HepG2 (cell line): ENCODE measurements around the gene SLC9A9. TPM values are rescaled to one million over a fixed set of nuclear protein-coding genes. Genes with fewer than 3 reads are reported as not detected.

ENCODE experiments used
- ATAC-seq: fragments of 200-7000 bp; cut with Tn5 transposase; 3 replicates; pipeline ENCODE4 v1.9.1; 2020; ENCODE audit warnings: mild to moderate bottlenecking, moderate library complexity
- BruUV-seq: library from RNA; stranded (reverse); fragments of 400-500 nt; replicated peaks from 2 replicates; lab custom pipeline; 2021; lab: Mats Ljungman, UMichigan
- CTCF ChIA-PET: fragments of 300-600 bp; formaldehyde crosslinking; extraction: SDS; loops from one replicate; lab custom pipeline; 2021; ENCODE audit warnings: low total read pairs, inconsistent platforms, low intra/inter-chr PET ratio; lab: Yijun Ruan, JAX
- POLR2A ChIA-PET: fragments of 350-600 bp; sonication (Branson Sonifier 250); formaldehyde crosslinking; loops from one replicate; lab custom pipeline; 2020; ENCODE audit warnings: antibody characterized with exemption, inconsistent platforms; lab: Yijun Ruan, JAX
- DNase-seq: peaks from one replicate; pipeline ENCODE4 v3.0.0-alpha.2; 2015; ENCODE audit warnings: low spot score
- FAIRE-seq: peaks from 3 replicates; lab custom pipeline; 2011; peaks lifted over from hg19 to GRCh38; lab: Jason Lieb, UNC
- H2AFZ ChIP-seq: one replicate; pipeline ENCODE4 v1.6.1; 2011; ENCODE audit warnings: low read length, inconsistent platforms
- H3K27ac ChIP-seq: fragments of 300-600 bp; 3 replicates; pipeline ENCODE4 v1.8.0; 2011; ENCODE audit warnings: mixed run types, mild to moderate bottlenecking, mixed read lengths, low read length, inconsistent platforms; ENCODE audit not compliant: insufficient read depth; ENCODE audit errors: extremely low read length
- H3K27me3 ChIP-seq, 2 experiments: fragments of 200-600 bp in 1 of 2; 2 replicates in 1 of 2; 3 replicates in 1 of 2; pipeline versions ENCODE4 v1.6.0 to v1.8.0; 2011; ENCODE audit warnings: low read length in 2 of 2, mild to moderate bottlenecking in 2 of 2, moderate library complexity in 2 of 2, inconsistent platforms in 1 of 2; ENCODE audit not compliant: insufficient read depth in 2 of 2, control insufficient read depth in 1 of 2
- H3K36me3 ChIP-seq, 2 experiments: fragments of 200-600 bp in 1 of 2; replicated peaks in 1 of 2; 2 replicates in 1 of 2; 3 replicates in 1 of 2; pipeline versions ENCODE4 v1.5.1 to v1.8.0; 2011; ENCODE audit warnings: low read length in 2 of 2, inconsistent platforms in 1 of 2; ENCODE audit not compliant: insufficient read depth in 2 of 2, control insufficient read depth in 1 of 2
- H3K4me1 ChIP-seq: 2 replicates; pipeline ENCODE4 v1.5.1; 2012; ENCODE audit warnings: low read length, inconsistent platforms; ENCODE audit not compliant: insufficient read depth
- H3K4me2 ChIP-seq: 2 replicates; pipeline ENCODE4 v1.6.0; 2011; ENCODE audit warnings: low read depth, low read length, inconsistent platforms
- H3K4me3 ChIP-seq, 3 experiments: fragments of 200-600 bp in 1 of 3; sonication (generic), shearing (Covaris generic) in 1 of 3; replicated peaks in 1 of 3; 2 replicates each; pipeline ENCODE4 v1.5.1; 2011 to 2016; ENCODE audit warnings: low read length in 3 of 3, inconsistent platforms in 2 of 3, low read depth in 2 of 3, mild to moderate bottlenecking in 2 of 3, control low read depth in 1 of 3, mixed read lengths in 1 of 3; ENCODE audit not compliant: insufficient read depth in 1 of 3
- H3K79me2 ChIP-seq: one replicate; pipeline ENCODE4 v1.6.1; 2011; ENCODE audit warnings: low read length, inconsistent platforms; ENCODE audit not compliant: insufficient read depth
- H3K9ac ChIP-seq: 2 replicates; pipeline ENCODE4 v1.6.0; 2011; ENCODE audit warnings: mild to moderate bottlenecking, low read depth, low read length, inconsistent platforms; ENCODE audit not compliant: insufficient read depth
- H3K9me3 ChIP-seq: 2 replicates; pipeline ENCODE4 v1.5.1; 2012; ENCODE audit warnings: mild to moderate bottlenecking, low read length
- H4K20me1 ChIP-seq: 2 replicates; pipeline ENCODE4 v1.6.0; 2011; ENCODE audit warnings: inconsistent platforms, mild to moderate bottlenecking, low read length, moderate library complexity; ENCODE audit not compliant: insufficient read depth
- ELF1 ChIP-seq: sonication (generic); formaldehyde crosslinking; IDR thresholded peaks from 2 replicates; pipeline ENCODE4 v1.4.0; 2020; ENCODE audit warnings: missing genetic modification reagents
- ETV5 ChIP-seq: IDR thresholded peaks from 2 replicates; pipeline ENCODE4 v1.6.1; 2018; ENCODE audit warnings: missing biosample characterization, missing genetic modification reagents, inconsistent platforms, borderline replicate concordance
- JARID2 ChIP-seq: sonication (generic); formaldehyde crosslinking; IDR thresholded peaks from 2 replicates; pipeline ENCODE4 v1.8.1; 2023; ENCODE audit warnings: missing genetic modification reagents, inconsistent platforms; ENCODE audit not compliant: insufficient replicate concordance
- NFYC ChIP-seq: IDR thresholded peaks from 2 replicates; pipeline ENCODE4 v1.6.1; 2016; ENCODE audit warnings: missing genetic modification reagents, missing compliant biosample characterization
- REPIN1 ChIP-seq: sonication (generic); formaldehyde crosslinking; IDR thresholded peaks from 2 replicates; pipeline ENCODE4 v1.8.0; 2022; ENCODE audit warnings: missing genetic modification reagents, low read depth, mild to moderate bottlenecking, borderline replicate concordance
- SETDB1 ChIP-seq: sonication (generic); formaldehyde crosslinking; IDR thresholded peaks from 2 replicates; pipeline ENCODE4 v1.5.1; 2020; ENCODE audit warnings: missing genetic modification reagents, mild to moderate bottlenecking, borderline replicate concordance
- SIX1 ChIP-seq: sonication (generic); formaldehyde crosslinking; IDR thresholded peaks from 2 replicates; pipeline ENCODE4 v1.4.0; 2020; ENCODE audit warnings: missing genetic modification reagents, borderline replicate concordance
- SPEN ChIP-seq: sonication (generic); formaldehyde crosslinking; IDR thresholded peaks from 2 replicates; pipeline ENCODE4 v1.5.1; 2020; ENCODE audit warnings: low read depth, mild to moderate bottlenecking, missing genetic modification reagents
- TAF15 ChIP-seq: fragments of 200-400 bp; formaldehyde crosslinking; IDR thresholded peaks from one replicate; pipeline ENCODE4 v1.6.1; 2018; ENCODE audit warnings: mild to moderate bottlenecking, low read depth, low read length; ENCODE audit not compliant: poor library complexity, severe bottlenecking
- ZBTB20 ChIP-seq: sonication (generic); formaldehyde crosslinking; IDR thresholded peaks from 2 replicates; pipeline ENCODE4 v1.8.1; 2023; ENCODE audit warnings: missing genetic modification reagents, low read depth, mild to moderate bottlenecking, borderline replicate concordance
- ZBTB21 ChIP-seq: sonication (generic); formaldehyde crosslinking; IDR thresholded peaks from 2 replicates; pipeline ENCODE4 v1.4.0; 2020; ENCODE audit warnings: missing genetic modification reagents
- ZBTB49 ChIP-seq: sonication (generic); formaldehyde crosslinking; IDR thresholded peaks from 2 replicates; pipeline ENCODE4 v1.4.0; 2020; ENCODE audit warnings: missing genetic modification reagents, borderline replicate concordance
- WGBS: methylation state at CpG from one replicate; pipeline ENCODE4 v1.1.6; 2017; ENCODE audit warnings: low lambda C conversion rate; 5-methylcytosine and 5-hydroxymethylcytosine counted together
- in situ Hi-C: cut with HindIII; loops from 2 replicates; pipeline ENCODE4 v1.10.0; 2017; ENCODE audit warnings: low pct_unique_long_range_greater_than_20kb; ENCODE audit not compliant: extremely low pct_ligation_motif_present
- intact Hi-C: fragments of 100-400 bp; cut with micrococcal nuclease; formaldehyde crosslinking; loops from one replicate; pipeline ENCODE4 v1.10.0; 2022; ENCODE audit not compliant: unreplicated experiment
- polyA plus RNA-seq, 8 experiments: library from polyadenylated mRNA; depleted of rRNA in 3 of 8; stranded (reverse) in 7 of 8; unstranded in 1 of 8; fragments of >200 nt; fragmentation: Illumina TruSeq in 4 of 8; extraction: Trizol in 4 of 8; gene quantifications; 2 replicates each; pipeline versions ENCODE4 v1.2.1 to v1.2.3, GENCODE V29; 2011 to 2016; ENCODE audit warnings: low read depth in 4 of 8, missing spikeins in 1 of 8, mixed read lengths in 1 of 8; ENCODE audit not compliant: insufficient read depth in 1 of 8
- total RNA-seq, 5 experiments: library from RNA; depleted of rRNA; stranded (reverse); fragments of >200 nt; fragmentation: Illumina TruSeq; extraction: Trizol; gene quantifications; 2 replicates each; pipeline ENCODE4 v1.2.3, GENCODE V29; 2016; ENCODE audit warnings: low read depth in 1 of 5
- TF ChIP-seq, protein P1 (sequence below): sonication (generic); formaldehyde crosslinking; IDR thresholded peaks from 2 replicates; pipeline ENCODE4 v1.9.0; 2021; ENCODE audit warnings: missing genetic modification reagents, borderline replicate concordance
- TF ChIP-seq, protein P2 (sequence below): sonication (generic); formaldehyde crosslinking; IDR thresholded peaks from 2 replicates; pipeline ENCODE4 v1.4.0; 2020; ENCODE audit warnings: mild to moderate bottlenecking, missing genetic modification reagents, borderline replicate concordance

The SLC9A9 gene
- total and polyA plus RNA-seq, 2 of the 13 experiments (the other 11 are each of a cell fraction or from before 2014, with no cell fraction given), result not detected

GRCh38 chr3:143600756-143601718, 247.2 kb downstream of the SLC9A9 start:
- Histone ChIP-seq H3K36me3 (no peaks in the 10 kb centered on the region), H3K9ac (no peak overlapping the region), H3K27ac (no peak overlapping the region), H3K9me3 (no peaks in the 10 kb centered on the region), H2AFZ (no peak overlapping the region), H3K4me3 (no peak overlapping the region)
- CTCF ChIA-PET, result no interaction called here
- DNase-seq, result no peak
- WGBS, result 17% methylated on average over 4 of the region's 4 CpGs
- no TSS peak for BruUV-seq
- TF ChIP-seq ETV5 (CRISPR knock-in tag) (no peak), JARID2 (no peak), TAF15 (no peak), ZBTB49 (CRISPR knock-in tag) (no peak), REPIN1 (no peak), ZBTB21 (CRISPR knock-in tag) (no peak), SPEN (no peak), NFYC (CRISPR knock-in tag) (no peak), SETDB1 (CRISPR knock-in tag) (no peak), SIX1 (CRISPR knock-in tag) (no peak), ELF1 (CRISPR knock-in tag) (no peak), ZBTB20 (CRISPR knock-in tag) (no peak)
- TF ChIP-seq, protein P1, sequence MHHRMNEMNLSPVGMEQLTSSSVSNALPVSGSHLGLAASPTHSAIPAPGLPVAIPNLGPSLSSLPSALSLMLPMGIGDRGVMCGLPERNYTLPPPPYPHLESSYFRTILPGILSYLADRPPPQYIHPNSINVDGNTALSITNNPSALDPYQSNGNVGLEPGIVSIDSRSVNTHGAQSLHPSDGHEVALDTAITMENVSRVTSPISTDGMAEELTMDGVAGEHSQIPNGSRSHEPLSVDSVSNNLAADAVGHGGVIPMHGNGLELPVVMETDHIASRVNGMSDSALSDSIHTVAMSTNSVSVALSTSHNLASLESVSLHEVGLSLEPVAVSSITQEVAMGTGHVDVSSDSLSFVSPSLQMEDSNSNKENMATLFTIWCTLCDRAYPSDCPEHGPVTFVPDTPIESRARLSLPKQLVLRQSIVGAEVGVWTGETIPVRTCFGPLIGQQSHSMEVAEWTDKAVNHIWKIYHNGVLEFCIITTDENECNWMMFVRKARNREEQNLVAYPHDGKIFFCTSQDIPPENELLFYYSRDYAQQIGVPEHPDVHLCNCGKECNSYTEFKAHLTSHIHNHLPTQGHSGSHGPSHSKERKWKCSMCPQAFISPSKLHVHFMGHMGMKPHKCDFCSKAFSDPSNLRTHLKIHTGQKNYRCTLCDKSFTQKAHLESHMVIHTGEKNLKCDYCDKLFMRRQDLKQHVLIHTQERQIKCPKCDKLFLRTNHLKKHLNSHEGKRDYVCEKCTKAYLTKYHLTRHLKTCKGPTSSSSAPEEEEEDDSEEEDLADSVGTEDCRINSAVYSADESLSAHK (CRISPR knock-in tag), result no peak
- TF ChIP-seq, protein P2, sequence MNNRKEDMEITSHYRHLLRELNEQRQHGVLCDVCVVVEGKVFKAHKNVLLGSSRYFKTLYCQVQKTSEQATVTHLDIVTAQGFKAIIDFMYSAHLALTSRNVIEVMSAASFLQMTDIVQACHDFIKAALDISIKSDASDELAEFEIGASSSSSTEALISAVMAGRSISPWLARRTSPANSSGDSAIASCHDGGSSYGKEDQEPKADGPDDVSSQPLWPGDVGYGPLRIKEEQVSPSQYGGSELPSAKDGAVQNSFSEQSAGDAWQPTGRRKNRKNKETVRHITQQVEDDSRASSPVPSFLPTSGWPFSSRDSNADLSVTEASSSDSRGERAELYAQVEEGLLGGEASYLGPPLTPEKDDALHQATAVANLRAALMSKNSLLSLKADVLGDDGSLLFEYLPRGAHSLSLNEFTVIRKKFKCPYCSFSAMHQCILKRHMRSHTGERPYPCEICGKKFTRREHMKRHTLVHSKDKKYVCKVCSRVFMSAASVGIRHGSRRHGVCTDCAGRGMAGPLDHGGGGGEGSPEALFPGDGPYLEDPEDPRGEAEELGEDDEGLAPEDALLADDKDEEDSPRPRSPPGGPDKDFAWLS (CRISPR knock-in tag), result no peak
- TF ChIP-seq, all 625 proteins: peak for 0
- Histone ChIP-seq H4K20me1 (no peaks in the 10 kb centered on the region), H3K4me1 (no peaks in the 10 kb centered on the region), H3K4me2 (no peak overlapping the region), H3K27me3 (peaks cover 0 to 8% of the 10 kb centered on the region in 2 experiments; a peak in 1 of 5 replicates), H3K79me2 (no peaks in the 10 kb centered on the region)
- intact Hi-C loops (no loop called here), in situ Hi-C loops (no loop called here)
- no peak for ATAC-seq
- POLR2A ChIA-PET, result no interaction called here
- no peak for FAIRE-seq
